ENCODE measurements around the gene NDUFS2. TPM values are rescaled to one million over a fixed set of nuclear protein-coding genes. Genes with fewer than 3 reads are reported as not detected.
A peak's percentile ranks its signal among the peaks of the same experiment; 100 is the strongest.

Gene NDUFS2
- total RNA-seq, 1 donor = 65.4 TPM

DNA sequence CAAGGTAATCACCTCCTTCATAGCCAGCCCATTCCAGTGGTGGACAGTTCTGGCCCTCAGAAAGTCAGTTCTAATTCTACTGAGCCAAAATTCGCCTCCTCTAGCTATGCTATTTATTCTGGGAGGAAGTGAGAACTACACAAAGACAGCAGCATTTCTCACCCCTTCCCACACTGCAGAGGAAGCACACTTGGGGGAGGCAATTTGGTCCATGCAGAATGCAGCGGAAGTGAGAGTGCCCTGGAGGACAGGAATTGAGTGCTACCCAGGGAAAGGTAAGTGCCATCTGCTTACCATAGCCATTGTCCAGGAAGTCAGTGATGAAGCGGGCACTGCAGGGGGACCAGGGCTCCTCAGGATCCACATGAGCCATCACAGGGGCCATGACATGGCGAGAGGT, 7.0 kb upstream of the NDUFS2 start:
- no peak for DNase-seq (ENCODE audit: low read depth)
- TF ChIP-seq, protein P1, sequence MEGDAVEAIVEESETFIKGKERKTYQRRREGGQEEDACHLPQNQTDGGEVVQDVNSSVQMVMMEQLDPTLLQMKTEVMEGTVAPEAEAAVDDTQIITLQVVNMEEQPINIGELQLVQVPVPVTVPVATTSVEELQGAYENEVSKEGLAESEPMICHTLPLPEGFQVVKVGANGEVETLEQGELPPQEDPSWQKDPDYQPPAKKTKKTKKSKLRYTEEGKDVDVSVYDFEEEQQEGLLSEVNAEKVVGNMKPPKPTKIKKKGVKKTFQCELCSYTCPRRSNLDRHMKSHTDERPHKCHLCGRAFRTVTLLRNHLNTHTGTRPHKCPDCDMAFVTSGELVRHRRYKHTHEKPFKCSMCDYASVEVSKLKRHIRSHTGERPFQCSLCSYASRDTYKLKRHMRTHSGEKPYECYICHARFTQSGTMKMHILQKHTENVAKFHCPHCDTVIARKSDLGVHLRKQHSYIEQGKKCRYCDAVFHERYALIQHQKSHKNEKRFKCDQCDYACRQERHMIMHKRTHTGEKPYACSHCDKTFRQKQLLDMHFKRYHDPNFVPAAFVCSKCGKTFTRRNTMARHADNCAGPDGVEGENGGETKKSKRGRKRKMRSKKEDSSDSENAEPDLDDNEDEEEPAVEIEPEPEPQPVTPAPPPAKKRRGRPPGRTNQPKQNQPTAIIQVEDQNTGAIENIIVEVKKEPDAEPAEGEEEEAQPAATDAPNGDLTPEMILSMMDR (IDR thresholded peaks at IDR 0.05; ENCODE audit: insufficient read depth, low read length) = no peak
- H3K4me3 ChIP-seq (ENCODE audit: low read depth, low read length) = no peak overlapping the region

DNA sequence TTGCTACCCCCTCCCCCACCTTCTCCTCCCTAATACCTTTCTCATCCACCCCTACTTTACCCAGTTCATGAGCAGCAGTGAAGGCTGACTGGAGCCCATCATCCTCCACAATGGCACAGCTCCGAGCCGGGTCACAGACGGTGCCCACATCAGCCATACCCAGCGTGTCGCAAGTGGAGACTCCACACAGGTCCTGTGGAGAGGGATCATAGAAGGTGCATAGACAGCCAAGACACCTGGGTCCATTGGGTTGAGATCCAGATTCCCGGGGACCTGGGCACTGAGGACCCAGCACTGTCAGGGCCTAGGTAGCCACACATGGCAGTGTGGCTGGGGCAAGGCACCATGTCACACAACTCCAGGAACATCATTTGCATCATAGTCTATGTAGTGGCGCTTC, 6.1 kb upstream of the NDUFS2 start:
- DNase-seq (ENCODE audit: low read depth) = no peak
- TF ChIP-seq, protein P1 (IDR thresholded peaks at IDR 0.05; ENCODE audit: insufficient read depth, low read length) = no peak
- no peak overlapping the region for H3K4me3 ChIP-seq (ENCODE audit: low read depth, low read length)

DNA sequence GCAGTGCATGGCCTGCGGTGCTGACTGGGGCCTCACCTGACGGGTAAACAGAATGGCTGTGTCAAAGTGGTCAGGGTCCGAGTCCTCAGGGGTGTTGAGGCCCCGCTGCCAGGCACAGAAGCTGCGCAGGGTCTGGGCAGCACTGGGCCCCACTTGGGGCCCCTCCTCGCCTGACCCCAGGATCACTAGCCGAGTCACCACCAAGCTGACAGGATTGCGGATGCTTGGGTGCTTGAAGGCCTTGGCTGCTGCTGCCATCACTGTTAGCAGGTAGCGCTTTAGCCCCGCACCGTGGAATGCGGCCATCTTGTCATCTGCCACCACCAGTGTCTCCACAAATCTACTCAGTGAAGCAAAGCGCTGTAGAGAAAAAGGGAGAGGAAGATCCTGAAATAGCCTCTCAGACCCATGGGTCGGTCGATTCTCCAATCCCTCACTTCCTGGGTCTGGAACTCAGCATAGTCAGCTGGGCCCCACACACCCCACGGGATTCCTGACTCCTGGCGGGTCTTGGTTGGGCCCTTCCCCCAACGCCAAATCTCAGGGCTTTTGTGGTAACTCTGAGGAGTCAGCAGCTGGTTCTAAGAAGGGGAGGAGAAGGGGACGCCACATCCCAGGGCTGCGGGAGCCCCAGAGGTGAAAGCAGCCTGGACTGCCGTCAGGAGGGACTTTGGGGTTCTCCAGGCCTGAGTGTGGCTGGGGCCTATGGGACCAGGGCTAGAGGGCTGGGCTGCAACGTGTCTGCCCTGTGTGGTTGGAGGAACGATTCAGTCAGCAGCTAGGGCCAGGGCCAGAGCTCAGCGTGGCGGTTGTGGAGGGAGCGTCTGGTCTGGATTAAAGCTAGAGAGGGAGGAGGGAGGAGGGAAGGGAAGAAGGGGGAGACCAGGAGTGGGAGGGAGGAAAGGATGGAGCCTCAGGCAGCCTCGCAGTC, 5.4 kb upstream of the NDUFS2 start:
- H3K4me3 ChIP-seq (ENCODE audit: low read depth, low read length) = peak overlapping the region; percentile 68
- TF ChIP-seq, protein P1 (IDR thresholded peaks at IDR 0.05; ENCODE audit: insufficient read depth, low read length) = no peak
- DNase-seq (ENCODE audit: low read depth) = peak; percentile 89

DNA sequence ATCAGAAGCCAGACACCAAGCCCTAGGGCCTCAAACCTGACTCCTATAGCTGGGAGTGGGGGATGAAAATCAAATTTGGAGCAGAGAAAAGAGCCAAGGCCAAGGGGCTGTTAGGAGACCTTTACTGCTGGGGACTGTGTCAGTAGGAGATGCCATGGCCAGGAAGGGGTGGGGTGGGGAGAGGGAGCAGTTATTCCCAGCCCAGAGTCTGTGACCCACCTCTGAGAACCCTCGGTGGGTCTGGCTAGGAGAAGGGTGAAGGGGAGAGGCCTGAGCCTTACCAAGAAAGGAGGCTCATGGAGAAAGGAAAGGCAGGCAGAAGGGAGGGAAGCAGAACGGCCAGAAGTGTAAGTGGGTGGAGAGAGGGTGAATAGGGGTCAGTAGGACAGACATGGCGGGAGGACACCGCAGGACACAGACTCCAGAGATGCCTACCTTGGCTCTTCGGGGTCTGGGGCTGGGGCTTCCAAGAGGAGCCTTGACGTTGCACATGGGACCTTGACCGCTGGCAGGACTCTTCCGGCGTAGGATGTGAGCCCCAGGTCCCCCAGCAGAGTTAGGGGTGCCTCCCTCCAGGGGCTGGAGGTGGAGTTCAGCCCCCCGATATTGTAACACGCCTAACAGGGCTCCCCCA, 4.5 kb upstream of the NDUFS2 start:
- TF ChIP-seq, protein P1 (IDR thresholded peaks at IDR 0.05; ENCODE audit: insufficient read depth, low read length) = no peak
- peak; percentile 6 for DNase-seq (ENCODE audit: low read depth)
- peak overlapping the region; percentile 68 for H3K4me3 ChIP-seq (ENCODE audit: low read depth, low read length)

DNA sequence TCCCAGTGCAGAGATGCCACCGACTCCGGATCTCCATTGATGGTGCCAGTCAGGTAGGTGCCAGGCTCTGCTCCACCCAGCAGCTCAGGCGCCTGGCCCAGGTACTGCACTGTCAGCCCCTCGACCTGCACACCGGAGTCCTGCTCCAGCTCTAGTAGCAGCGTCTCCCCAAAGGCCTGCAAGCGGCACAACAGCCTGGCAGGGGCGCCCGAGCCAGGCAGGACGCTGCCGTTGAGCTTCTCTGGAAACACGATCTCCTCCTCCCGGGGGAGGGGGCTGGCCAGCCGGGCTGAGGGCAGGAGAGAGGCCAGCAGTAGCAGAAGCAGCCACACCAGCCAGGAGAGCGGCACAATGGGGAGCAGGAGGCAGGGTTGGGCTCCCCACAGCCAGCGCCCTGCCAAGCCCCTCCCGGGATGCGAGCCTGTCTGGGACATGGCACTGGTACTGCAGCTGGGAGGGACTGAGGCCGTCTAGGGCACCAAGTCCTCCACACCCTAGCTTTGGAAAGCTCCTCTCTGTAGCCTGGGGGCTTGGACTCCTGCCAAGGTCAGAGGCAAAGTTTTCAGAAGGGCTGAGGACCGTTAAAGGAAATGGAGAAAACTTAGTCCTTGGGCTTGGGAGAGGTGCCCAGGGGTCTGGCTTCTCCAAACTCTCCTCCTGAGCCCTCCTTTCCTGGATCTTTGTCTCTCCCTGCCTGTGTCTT, 3.8 kb upstream of the NDUFS2 start:
- peak overlapping the region; percentile 68 for H3K4me3 ChIP-seq (ENCODE audit: low read depth, low read length)
- DNase-seq (ENCODE audit: low read depth) = peak; percentile 32
- TF ChIP-seq, protein P1 (IDR thresholded peaks at IDR 0.05; ENCODE audit: insufficient read depth, low read length) = no peak

DNA sequence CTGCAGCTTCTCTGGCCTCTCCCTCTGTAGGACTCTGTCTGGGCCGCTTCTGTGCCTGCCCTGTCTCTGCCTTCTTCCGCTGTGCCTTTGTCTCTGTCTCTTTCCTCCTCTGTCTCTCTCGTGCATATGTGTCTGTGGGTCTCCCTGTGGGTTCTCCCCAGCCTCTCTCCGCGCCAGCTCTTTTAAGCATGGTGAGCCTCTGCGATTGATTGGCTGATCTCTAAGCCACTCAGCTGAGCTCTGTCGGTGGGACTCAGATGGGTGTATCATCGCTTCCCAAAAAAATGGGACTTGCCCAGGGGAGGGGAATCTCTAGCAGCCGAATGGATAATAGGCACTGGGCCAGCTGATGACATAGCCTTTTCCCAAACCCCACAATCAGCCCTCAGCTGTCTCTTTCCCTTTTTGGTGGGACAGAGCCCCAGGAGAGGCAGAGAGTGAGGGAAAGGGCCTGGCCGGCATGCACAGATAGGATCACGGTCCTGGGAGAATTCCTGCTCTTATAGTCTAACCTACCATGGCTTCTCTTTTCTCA, 3.2 kb upstream of the NDUFS2 start, which contains the start of gene ADAMTS4:
TSS of gene ADAMTS4 (minus strand) at position 158 of the 535 bp plus-strand sequence. CDS start 427 bp downstream, outside the sequence.
- TF ChIP-seq, protein P1 (IDR thresholded peaks at IDR 0.05; ENCODE audit: insufficient read depth, low read length) = no peak
- DNase-seq (ENCODE audit: low read depth) = peak; percentile 91
- peak within 1 kb of the TSS; percentile 68 for H3K4me3 ChIP-seq (ENCODE audit: low read depth, low read length)
